GM19240 (cell line): ENCODE measurements around the gene TUBD1.
"Not testable (repeated sequence)": the region's sequence is repeated elsewhere in the genome, so short reads cannot be mapped to it uniquely, and the experiment has no call there.

Experiments
- DNase-seq: peaks from one replicate; pipeline ENCODE4 v3.0.0; 2011; ENCODE audit warnings: low spot score; ENCODE audit not compliant: insufficient read length

TUBD1 gene, protein sequence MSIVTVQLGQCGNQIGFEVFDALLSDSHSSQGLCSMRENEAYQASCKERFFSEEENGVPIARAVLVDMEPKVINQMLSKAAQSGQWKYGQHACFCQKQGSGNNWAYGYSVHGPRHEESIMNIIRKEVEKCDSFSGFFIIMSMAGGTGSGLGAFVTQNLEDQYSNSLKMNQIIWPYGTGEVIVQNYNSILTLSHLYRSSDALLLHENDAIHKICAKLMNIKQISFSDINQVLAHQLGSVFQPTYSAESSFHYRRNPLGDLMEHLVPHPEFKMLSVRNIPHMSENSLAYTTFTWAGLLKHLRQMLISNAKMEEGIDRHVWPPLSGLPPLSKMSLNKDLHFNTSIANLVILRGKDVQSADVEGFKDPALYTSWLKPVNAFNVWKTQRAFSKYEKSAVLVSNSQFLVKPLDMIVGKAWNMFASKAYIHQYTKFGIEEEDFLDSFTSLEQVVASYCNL

DNA sequence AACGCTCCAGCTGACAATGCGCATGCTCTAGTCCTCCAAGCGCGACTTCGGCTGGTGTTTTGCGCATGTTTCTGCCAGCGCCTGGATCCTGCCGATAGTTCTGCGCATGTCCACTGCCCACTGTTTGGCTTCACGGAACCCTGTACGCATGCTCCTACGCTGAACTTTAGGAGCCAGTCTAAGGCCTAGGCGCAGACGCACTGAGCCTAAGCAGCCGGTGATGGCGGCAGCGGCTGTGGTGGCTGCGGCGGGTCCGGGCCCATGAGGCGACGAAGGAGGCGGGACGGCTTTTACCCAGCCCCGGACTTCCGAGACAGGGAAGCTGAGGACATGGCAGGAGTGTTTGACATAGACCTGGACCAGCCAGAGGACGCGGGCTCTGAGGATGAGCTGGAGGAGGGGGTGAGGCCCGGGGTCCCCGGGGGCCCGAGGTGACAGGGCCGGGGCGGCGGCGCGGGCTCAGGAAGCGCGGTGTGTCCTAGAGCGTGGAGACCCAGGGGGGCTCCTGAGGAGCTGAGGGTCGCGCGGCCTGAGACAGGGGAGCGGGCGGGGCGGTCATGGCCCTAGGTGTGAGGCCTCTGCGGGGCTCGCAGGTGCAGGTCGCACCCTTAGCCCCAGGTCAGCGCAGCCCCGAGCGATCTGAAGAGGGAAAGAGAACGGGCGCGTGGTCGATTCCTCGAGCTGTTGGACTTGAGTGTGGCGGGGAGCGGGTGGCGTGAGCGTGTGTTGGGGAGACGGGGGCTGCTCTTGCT lies at the start of gene TUBD1, which contains the start of gene RPS6KB1:
Gene TUBD1 (minus strand): TSS at position 20 of the 752 bp plus-strand sequence. CDS start 1,941 bp downstream, outside the sequence.
Gene RPS6KB1 (plus strand): TSS at position 198 of the 752 bp plus-strand sequence. CDS start 64 bp downstream, at position 262.
- peak; percentile 91 for DNase-seq

DNA sequence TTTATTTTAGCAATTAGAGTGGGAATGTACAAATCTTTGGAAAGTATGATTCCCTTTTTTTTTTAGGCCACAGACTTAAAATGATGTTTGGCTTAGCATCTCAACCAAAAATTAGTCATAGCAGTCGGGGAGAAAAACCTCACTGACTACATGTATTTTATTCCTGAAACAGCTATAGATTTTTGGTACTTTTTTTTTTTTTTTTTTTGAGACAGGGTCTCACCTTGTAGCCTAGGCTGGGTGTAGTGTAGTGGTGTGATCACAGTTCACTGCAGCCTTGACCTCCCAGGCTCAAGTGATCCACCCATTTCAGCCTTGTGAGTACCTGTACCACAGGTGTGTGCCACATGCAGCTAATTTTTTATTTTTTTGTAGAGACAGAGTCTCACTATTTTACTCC lies 48.4 kb upstream of the TUBD1 start:
- DNase-seq: no peak

DNA sequence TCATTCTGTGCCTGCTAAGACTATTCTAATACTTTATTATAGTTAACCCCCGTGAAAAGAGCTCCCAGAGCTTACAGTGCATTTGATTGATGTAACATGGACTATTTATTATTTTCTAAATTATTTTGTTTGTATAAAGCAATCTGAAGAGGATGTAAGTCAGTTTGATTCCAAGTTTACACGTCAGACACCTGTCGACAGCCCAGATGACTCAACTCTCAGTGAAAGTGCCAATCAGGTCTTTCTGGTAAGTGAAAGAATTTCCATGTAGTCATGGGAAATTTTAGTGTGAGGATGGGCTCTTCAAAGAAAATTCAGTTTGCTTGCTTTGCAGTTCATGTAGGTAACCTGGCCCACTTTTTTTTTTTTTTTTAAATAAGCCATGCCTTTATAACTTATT lies 48.0 kb upstream of the TUBD1 start:
- DNase-seq: not testable (repeated sequence)

DNA sequence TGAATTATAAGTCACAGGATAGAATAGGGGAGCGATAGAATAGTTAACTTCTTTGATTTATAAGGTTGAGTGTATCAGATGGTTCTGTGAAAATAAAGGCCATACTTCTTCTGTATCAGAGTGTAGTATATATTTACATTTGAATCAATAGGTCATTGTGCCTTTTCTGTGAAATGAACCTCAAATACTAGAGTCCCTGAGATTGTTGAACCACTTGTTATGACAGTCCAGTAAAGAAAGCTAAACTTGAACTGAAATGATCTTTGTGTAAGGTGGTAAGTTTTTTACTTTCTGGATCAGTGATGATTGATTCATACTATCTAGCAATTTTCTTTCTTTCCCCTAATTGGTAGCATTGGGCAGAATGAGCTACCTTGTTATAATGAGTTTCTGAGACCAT lies 40.6 kb upstream of the TUBD1 start:
- not testable (repeated sequence) for DNase-seq

DNA sequence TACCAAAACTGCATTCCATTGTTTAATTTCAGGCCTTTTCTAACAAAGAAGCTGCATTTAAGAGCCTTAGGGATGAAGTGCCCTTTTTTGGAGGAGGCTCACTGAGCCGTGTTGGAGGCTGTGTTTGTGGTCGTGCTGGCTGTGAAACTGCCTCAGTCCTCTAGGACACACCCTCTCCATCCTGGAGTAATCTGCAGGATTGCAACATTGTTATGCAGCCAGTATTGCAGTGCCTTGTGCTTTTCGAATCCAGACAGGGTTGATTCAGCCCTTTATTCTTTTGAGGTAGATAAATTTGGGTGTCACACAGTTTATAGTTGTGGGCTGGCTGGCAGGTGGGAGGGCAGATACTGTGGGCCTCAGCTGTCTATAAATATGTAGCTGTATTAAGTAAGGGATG lies 38.0 kb upstream of the TUBD1 start:
- not testable (repeated sequence) for DNase-seq

DNA sequence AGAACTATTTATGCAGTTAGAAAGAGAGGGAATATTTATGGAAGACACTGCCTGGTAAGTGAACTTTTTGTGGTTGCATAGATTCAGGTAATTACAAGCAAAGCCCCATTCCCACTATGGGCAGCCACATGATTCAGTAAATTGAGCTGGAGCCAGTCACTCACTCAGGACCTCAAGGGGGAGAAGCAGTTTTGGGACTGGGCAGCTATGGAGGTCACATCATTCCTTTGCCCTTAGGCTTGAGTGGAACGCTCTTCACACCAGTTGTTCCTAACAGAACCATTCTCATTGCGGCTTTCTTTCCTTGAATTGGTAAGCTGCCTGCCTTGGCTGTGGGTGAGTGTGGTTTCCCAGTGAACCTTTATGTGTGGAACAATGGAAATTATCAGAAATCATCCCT lies 37.4 kb upstream of the TUBD1 start:
- not testable (repeated sequence) for DNase-seq

DNA sequence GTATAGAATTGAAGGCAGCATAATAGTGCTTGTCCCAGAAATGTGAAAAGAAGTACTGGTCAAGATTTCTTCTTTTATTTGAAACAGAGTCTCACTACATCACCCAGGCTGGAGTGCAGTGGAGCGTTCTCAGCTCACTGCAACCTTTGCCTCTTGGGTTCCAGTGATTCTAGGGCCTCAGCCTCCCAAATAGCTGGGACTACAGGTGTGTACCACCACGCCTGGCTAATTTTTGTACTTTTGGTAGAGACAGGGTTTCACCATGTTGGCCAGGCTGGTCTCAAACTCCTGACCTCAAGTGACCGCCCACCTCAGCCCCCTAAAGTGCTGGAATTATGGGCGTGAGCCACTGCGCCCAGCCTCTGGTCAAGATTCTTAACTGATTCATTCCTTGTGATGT lies 27.9 kb upstream of the TUBD1 start:
- DNase-seq: not testable (repeated sequence)

DNA sequence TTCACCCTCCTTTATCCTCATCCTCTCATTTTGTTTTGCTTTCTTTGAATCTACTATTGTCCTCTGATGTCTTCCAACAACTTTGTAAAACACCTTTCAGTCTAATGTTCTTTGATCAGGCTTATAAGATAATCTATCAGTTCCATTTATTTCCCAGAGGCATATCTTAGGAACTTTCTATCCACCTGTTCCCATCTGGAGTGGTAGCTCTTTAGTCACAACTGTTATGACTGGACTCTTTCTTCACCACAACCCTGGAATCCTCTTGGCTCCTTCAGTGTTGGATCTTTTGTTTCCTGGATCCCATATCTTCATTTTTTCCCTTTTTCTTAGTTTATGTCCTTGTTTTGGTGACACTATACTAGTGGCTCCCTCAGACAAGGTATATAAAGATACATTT lies 23.7 kb upstream of the TUBD1 start:
- DNase-seq: no peak

DNA sequence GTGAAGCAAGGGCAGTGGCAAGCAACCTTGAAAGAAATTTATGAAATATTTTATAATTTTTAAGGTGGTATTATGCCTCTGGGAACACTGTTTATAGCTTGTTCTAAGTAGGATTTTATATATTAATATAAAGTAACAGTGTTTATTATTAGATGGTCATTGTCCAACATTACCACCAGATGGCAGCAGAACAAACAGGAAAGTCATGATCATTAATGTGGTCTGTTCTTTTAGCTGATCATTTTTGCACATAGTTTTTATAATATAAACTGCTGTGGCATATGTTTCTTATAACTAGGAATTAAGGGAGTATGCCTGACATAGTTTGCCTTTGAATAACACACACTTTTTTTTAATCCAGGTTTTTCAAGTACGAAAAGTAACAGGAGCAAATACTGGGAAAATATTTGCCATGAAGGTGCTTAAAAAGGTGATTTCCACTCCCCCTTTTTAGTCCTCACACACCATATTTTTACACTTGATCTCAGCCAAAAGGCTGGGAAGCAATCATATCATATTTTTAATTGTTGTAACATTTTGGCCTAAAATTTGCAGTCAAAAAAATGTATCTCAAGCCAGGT lies 21.6 kb upstream of the TUBD1 start:
- peak; percentile 12 for DNase-seq

DNA sequence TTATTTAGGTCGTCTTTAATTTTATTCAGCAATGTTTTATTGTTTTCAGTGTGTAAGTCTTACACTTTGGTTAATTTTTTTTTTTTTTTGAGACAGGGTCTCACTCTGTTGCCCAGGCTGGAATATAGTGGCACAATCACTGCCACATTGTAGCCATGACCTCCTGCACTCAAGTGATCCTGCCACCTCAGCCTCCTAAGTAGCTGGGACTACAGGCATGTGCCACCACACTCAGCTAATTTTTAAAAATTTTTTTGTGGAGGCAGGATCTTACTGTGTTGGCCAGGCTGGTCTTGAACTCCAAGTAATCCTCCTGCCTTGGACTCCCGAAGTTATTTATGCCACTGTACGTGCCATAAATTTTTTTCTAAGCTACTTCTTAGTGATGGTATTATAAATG lies 14.7 kb upstream of the TUBD1 start:
- DNase-seq: no peak

DNA sequence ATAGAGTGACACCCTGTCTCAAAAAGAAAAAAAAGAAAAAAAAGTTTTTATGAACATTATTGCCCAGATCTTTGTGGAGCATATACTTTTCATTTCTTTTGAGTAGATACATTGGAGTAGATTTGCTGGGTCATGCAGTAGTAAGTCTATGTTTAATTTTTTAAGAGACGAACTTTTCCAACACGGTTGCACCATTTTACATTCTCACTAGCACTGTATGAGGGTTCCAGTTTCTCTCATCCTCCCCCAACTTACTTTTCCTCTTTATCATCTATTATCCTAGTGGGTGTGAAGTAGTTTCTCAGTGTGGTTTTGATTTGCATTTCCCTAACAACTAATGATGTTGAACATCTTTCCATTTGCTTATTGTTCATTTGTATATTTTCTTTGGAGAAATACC lies 10.7 kb upstream of the TUBD1 start:
- no peak for DNase-seq

DNA sequence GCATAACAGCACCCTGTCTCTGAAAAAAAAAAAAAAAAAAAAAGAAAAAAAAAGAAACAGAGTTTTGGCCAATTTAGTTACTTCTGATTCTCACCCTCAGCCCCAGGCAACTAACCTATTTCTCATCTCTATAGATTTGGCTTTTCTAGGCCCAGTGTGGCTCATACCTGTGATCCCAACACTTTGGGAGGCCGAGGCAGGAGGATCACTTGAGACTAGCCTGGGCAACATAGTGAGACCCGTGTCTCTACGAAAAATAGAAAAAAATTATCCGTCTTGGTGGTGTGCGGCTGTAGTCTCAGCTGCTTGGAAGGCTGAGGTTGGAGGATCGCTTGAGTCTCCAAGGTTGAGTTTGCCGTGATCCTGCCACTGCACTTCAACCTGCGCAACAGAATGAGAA lies 8.9 kb upstream of the TUBD1 start:
- no peak for DNase-seq

DNA sequence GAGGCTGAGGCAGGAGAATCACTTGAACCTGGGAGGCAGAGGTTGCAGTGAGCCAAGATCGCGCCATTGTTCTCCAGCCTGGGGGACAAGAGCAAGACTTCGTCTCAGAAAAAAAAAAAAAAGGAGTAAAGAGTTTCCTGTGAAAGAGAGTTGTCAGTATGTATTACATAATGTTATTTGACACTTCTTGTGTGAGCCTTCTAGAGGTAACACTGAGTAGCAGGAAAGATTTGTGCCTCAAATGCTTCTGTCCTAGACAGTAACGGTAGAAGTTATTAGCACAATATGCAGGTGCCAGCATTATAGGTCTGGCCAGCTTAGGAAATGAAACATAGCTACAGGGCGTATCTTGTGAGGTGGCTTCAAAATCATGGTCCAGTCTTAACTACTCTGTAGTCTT lies 6.4 kb upstream of the TUBD1 start:
- no peak for DNase-seq

DNA sequence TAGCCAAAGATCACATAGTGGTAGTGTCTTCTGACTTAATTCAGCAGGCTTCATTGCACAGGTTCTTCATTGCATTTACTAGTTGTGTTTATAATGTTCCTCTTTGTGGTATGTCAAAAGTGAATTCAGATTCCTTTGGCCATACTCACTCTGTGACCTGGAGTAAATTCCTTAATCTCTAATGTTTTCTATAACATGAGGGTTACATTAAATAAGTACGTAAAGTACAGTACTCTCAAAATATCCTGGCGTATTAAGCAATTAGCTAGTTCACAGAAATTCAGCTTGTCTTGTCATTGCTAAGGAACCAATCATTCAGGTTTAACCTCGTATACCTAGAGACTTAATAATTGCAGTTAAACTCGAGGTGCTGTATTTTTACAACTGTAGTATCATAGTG lies 4.3 kb upstream of the TUBD1 start:
- DNase-seq: no peak

DNA sequence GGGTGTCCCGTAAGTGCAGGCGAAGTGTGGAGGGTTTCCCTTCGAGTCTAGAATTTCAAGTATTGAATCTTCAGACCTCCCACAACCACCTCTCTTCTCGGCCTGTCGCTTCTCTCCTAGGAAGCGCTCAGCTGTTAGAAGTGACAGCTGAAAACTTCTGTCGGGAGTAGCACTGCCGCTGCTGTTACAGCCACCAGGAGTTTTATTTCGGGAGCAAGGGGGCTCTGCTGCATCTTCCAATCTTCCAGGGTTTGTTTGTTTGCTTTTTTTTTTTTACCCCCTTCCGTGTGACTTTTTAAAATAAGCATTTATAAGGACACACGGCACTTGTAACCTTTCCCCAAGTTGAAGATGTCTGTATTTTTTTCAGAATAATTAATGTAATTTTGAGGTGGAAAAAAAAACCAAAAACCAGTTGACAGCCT lies 945 bp upstream of the TUBD1 start:
- DNase-seq: no peak

DNA sequence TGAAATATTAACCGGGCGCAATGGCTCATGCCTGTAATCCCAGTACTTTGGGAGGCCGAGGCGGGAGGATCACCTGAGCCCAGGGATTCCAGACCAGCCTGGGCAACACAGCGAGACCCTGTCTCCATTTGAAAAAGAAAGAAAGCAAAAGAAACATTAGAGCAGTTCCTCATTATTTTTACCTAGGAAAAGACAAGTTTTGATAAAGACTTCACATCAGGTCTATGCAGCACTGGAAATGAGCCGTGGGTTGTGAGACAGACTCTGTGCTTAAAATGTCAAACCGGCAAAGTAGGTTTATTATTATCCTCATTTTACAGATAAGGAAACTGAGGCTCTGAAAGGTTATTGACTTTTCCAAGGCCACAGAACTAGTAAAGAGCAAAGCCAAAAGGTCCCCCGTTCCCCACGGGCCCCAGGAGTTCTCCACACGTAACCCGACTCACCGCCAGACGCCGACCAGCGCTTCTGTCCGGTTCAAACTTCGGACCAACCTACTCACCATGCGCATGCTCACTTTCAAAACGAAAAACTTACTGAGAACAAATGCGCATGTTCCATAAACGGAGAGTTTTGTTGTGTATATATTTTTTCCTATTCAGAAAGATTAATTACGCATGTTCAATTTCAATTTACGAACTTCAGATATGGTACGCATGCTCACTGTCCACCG lies 356 bp downstream of the TUBD1 start:
- no peak for DNase-seq

DNA sequence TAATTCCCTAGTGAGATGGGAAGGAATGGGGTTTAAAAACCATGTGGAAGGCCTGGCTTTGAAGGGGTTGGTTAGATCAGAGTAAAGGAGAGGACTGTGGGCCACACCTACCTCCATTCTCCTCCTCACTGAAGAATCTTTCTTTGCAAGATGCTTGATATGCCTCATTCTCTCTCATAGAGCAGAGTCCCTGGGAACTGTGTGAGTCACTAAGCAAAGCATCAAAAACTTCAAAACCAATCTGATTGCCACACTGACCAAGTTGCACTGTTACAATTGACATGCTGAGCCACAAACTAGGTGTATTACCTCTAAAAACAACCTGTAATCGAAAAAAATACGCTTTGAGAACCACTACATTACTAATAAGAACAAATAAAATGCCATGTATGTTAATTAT lies 2.0 kb downstream of the TUBD1 start:
- DNase-seq: no peak

DNA sequence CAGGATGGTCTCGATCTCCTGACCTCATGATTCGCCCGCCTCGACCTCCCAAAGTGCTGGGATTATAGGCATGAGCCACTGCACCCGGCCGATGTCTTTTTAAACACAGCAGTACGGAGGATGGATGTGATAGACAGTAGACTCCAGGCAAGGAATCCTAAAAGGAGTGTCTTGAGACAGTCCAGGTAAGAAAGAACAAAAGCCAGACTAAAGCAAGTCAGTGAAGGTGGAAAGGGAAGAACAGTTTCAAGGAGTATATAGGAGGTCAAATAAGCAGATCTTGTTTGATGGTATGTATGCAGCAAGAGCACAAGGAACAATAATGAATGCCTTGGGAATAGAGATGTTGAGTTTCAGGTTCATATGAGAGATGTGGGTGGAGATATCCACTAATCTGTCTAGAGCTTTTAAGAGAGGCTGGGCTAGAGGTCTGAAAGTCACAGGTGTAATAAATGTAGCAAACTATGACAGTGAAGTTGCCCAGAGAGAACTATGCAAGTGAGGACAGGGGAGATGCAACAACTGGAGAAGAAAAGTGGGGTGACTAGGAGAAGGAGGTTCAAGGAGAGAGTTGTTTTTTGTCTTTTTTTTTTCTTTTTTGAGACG lies 4.5 kb downstream of the TUBD1 start:
- DNase-seq: no peak

DNA sequence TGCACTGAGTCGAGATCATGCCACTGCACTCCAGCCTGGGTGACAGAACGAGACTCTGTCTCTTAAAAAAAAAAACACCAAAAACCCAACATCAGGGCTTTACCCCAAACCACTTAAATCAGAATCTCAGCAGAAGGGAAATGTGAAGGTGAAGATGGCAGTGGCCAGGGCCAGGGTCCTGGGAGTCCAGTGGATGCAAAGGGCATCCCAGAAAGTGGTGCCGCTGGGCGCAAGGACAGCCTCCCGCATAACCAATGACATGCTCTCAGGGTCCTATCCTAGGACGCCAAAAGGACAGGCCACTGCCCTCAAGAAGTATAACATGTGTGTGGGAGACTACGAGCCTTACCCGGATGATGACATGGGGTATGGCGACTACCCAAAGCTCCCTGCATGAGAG lies 7.9 kb downstream of the TUBD1 start:
- DNase-seq: no peak

DNA sequence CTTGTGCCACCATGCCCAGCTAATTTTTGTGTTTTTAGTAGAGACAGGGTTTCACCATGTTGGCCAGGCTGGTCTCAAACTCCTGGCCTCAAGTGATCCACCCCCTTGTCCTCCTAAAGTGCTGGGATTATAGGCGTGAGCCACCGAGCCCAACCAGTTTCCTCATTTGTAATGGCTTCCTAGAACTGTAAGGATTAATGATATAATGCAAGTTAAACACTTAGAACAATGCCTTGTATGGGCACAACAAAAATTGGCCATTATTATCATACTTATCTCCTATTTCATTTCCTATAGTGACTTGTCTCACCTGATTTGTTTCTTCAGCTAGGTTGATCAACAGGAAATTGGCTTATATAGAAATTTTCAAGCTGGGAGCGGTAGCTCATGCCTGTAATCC lies 14.1 kb downstream of the TUBD1 start:
- no peak for DNase-seq

DNA sequence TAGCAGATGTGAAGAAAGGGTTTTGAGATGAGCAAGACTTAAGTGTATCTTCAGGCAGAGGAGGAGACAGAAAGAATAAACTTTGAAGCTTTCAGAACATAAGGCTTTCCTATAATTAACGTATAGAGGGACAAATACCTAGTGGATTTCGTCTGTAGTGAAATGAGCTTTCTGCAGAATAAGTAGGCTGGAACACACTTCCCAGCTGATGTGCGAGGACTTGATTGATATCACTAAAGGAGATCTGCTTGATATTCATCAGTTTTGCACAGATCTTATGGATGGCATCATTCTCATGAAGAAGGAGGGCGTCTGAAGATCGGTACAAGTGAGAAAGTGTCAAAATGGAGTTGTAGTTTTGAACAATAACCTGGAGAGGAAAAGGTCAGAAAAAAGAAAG lies 14.8 kb downstream of the TUBD1 start:
- DNase-seq: no peak
